Activated T-helper 1 cell treated with Interleukin-2 at 50 U/mL for 16 hours (primary cell): ENCODE results near the gene SLC44A3.

Source experiments
- DNase-seq: peaks from one replicate; pipeline ENCODE4 v3.0.0-alpha.2; 2020; ENCODE audit warnings: low read depth

Gene SLC44A3

DNA sequence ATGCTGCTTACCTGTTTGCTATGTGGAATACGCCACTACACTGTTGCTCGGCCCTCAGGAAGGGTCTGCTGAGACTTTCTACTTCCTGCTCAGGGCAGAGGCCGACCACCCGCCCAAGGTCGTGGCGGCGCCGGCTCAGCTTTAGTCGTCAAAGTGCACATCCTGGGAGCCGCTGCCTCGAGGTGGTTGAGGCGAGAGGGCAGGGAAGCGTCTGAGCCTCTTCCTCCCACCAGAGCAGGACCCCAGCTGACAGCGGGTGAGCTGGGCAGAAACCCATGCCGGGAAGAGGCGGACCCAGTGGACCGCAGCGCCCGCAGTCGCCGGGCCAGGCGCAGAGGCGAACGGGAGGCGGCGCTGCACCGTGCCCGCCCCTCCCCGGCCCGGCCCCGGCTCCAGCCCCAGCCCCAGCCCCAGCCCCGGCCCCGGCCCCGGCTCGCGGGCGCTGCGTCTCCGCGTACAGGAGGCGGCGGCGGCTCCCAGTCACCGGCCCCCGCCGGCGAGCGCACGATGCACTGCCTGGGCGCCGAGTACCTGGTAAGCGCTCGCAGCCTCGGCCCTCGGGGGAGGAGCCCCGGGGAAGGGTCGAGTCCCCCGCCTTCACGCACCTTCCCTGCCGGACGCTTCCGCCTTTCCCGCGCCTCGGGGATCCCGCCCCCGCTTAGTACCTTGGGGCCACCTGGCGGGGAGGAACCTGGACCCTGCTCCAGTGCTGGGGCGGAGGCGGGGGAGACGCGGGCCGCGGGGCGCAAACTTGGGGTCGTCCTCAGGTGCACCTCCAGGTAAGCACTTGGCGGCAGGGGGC is at the start of gene SLC44A3:
TSS of gene SLC44A3 (plus strand) at position 413 of the 802 bp plus-strand sequence. CDS start at position 508, 95 bp downstream.
- no peak for DNase-seq

DNA sequence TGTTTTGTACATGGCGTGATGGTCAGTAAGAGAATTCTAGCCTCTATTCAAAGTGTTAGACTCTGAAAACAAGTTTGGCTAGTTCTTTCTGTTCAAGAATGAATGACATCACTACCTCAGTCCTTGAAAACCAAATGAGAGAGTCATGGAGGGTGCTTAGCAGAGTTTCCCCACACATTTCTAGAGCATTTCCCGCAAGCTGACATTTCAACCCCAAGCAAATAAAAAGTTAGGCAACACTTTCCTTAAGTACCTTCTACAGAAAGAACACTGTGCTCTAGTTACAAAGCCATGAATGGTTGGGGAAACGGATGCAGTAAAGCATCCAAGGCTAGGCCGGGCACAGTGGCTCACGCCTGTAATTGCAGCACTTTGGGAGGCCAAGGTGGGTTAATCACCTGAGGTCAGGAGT is 47.9 kb upstream of the SLC44A3 start:
- DNase-seq = no peak

GRCh38 chr1:94772845-94773244 is 47.3 kb upstream of the SLC44A3 start:
- DNase-seq = no peak

DNA sequence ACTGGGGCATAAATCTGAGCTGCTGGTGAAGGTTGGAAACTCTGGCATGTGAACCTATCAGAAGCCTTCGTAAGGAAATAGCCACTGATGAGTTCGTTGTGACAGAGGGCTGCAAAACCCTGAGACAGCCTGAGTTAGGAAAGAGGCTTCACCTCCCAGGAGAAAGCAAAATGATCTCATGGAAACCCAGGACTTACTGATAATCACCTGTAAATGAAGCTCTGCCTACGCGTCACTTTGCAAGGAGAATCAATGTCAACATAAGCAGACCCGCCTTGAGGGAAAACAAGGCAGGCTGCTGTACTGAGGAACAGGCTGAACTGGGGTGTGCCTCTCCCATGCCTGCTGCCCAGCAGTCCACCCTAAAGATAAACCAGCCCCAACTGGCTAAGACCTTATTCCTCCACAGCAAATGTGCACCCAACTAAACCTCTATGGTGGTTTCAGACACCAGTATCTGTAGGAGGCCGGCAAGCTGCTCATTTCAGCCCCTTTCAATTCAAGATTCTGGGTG is 46.8 kb upstream of the SLC44A3 start:
- DNase-seq = no peak

DNA sequence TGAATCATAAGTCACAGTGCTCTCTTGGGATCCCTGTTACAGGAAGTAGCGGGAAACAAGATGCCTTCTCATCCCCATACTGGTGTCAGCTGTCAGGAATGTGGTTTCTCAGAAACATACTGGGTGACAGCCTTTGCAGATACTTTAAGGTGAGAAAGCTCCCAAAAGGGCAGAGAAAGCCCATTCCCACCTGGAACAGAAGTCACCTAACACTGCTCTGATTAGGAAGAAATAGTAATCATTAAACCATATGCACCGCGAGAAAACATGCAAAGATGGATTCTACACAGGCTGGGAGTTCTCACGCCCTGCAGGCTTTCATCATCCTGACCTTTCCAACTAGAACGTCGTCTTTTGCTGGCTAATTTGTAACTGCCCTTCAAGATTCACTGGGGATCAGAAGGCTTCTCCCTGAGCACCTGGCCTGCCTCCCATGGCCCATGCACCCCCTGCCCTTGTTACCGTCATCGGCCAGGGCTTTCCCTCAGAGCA is 46.2 kb upstream of the SLC44A3 start:
- DNase-seq = no peak

DNA sequence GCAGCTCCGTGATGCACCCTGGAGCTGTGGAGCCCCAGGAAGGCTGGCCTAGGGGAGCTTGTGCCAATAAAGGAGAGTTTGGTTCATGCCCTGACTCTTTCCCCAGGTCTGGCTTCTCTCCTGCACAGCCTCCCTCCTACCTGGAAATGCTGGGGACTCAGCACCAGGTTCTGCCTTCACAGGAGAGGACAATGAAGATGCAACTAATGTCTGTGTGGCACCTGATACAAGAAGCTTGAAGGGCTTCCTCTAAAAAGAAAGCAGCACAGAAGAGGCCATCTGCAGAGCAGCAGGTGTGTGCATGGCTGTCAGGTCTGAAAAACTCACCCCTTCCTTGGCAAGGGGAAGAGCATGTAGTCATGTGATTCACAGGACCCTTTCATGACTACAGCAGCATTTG is 43.7 kb upstream of the SLC44A3 start:
- no peak for DNase-seq

GRCh38 chr1:94777281-94777680 is 42.9 kb upstream of the SLC44A3 start:
- DNase-seq = no peak

GRCh38 chr1:94778808-94779207 is 41.3 kb upstream of the SLC44A3 start:
- DNase-seq = no peak

- no peak for DNase-seq
Measured at GRCh38 chr1:94783342-94784189, 36.6 kb upstream of the SLC44A3 start.

GRCh38 chr1:94784190-94784515 is 36.0 kb upstream of the SLC44A3 start:
- no peak for DNase-seq

DNA sequence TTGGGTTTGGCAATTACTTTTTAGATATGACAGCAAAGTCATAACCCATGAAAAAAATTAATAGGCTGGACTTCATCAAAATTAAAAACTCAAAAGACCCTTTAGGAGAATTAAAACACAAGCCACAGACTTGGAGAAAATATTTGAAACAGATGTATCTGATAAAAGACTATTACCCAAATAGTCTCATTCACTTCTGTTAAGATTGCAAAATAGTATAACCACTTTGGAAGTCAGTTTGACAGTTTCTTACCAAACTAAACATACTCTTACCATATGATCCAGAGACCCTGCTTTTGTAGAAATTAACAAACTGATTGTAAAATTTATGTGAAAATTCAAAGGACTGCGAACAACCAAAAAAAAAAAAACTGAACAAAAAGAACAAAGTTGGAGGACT is 32.5 kb upstream of the SLC44A3 start:
- DNase-seq = no peak

DNA sequence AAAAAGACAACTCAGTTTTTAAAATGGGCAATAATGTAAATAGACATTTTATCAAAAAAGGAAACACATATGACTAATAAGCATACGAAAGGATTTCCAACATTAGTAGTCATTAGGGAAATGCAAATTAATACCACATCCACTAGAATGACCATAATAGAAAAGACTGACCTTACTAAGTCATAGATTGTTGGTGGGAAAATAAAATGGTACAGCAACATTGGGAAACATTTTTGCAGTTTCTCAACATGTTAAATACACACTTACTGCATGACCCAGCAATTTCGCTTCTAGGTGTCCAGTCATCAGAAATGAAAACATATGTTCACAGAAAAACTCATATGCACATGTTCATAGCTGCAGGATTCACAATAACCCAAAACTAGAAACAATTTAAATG is 29.9 kb upstream of the SLC44A3 start:
- DNase-seq = no peak

DNA sequence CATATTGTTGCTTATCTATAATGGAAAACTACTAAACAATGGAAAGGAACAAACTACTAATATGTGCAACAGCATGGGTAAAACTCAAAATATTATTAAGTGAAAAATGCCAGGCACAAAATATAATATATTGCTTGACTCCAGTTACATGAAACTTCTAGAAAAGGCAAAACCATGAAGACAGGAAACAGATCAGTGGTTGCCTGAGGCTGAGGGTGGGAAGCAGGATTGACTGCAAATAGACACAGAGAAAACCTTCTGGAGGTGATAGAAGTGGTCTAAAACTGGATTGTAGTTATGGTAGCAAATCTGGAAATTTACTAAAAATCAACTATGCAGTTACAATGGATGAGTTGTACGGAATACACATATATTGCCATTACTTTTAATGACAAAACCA is 29.5 kb upstream of the SLC44A3 start:
- no peak for DNase-seq

DNA sequence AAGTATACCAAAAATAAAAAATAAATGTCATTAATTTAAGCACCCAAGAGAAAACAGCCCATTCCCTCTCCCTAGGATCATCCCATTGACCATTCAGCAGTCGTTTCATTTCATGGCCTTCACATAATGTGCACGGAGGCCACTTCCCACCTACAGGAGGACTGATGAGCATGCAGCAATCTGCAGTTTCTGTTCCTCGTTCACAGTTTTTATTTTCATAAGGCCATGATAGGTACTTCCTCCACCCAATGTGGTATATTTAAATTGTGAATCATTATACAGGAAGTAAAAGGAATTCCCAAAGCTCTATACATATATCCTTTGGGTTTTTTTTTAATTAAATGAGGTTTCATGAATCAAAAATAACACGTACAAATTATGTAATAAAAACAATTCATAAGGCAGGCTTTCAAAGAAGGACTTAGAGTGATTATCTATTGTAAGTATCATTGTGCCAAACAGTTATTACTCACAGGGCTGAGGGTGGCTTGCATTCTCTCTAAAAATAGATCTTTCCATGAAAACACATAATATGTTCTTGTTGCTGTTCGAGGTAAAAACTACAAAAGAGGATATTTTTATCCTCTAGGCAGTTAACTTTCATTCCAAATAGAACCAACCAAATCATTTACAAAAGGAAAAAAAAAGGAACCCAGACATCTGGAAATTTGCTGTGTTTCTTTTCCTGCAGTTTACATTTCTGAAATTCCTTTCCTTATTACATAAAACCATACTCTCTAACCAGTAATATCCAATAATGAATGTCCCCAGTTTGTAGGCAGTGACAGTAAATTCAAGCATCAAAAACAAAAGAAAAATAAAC is 27.5 kb upstream of the SLC44A3 start:
- DNase-seq = no peak

- no peak for DNase-seq
Measured at GRCh38 chr1:94793296-94793656, 26.9 kb upstream of the SLC44A3 start.

DNA sequence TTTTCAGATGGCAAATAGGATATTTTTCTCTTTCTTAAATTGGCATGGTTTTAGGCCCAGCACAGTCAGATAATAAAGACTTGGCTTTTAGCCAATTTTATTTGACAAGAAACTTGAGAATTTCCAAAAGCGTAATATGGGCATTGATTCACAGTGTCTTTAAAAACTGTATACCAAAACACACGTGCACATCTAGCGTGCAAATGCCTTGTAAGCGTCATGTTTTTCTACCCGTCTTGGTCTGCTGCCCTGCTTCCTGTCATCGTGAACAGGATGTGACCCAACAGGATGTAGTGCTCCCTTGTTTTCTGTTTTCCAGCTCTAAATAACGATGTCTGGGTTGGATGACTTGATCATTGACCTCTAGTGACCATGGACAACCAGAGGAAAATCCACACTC is 24.7 kb upstream of the SLC44A3 start:
- DNase-seq = no peak

DNA sequence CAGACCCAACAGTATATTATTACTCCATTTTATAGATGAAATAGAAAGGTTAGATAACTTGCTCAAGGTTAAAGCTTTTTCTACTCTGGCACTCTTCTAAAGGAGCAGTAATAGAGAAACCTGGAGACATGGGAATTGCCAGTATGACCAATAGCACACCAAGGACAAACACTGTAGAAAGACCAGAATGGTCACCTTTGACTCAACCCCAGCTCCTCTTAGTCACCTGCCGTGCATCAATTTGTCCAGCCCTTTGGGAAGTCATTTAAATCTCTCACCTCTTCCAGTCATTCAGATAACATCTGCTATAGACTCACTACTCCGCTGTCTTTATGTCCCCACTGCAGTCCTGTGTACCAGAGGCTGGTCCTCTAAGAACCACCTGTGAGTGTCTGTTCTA is 23.9 kb upstream of the SLC44A3 start:
- DNase-seq = no peak

DNA sequence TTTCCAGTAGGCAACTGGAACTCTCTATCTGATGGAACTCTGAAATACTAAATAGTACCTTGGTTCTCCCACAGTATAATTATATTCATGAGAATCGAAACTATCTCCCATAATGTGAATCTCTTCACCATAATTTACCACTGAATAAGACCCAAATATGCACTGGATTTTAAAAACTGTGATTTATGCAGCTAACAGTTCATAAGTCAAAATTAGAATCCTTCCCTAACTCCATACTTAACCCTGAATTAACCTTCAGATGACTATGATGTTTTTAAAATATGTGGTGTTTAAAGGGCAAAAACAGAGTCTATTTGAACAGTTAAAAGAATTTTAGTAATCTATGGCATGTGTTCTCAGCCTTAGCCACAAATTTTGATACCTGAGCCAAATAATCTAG is 22.9 kb upstream of the SLC44A3 start:
- no peak for DNase-seq

GRCh38 chr1:94798054-94798453 is 22.1 kb upstream of the SLC44A3 start:
- no peak for DNase-seq

GRCh38 chr1:94798462-94798861 is 21.7 kb upstream of the SLC44A3 start:
- no peak for DNase-seq

DNA sequence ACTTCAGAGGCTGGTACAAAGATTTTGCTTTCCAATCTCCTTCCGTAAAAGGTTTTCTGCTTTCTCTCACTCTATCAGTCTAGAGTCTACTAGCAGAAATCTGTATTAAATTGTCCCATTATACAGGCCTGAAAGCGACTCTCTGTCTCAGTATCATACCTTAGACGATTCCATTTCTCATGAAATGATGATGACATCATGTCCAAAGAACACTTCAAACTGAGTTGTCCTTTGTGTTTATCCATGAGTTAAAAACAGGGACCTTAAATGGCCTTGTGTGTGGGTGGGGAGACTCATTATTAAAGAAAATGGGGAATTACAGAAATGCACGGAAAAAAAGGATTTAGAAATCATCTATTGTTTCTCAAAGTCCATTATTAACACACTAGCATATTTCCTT is 21.0 kb upstream of the SLC44A3 start:
- DNase-seq = no peak

DNA sequence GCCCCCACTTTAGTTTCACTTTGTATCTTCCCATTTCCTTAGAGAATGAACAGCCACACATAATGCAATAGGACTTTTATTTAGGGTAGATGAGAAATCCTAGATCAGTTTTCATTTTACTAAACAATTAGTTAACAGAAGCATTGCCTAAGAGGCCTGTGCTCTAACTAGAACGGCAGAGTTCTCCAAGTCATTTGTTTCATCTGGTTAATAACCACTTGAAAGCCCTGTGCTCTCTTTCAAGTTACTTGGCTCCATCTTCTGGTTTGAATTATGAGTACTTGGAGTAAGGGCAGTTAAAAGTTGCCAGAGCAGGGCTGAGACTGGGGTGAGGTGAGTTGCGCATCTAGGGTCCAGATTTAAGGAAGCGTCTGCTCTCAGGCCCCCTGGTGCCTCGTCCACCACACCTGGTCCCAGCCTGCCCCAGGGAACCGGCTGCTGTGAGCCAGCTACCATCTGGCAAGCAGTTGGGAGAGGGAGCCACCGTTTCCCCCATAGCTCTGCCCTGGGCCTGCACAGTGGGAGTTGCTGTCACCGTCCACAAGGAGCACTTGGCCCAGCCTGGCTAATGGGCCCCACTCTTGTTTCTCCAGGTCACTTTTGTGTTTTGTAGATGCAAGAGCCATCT is 18.1 kb upstream of the SLC44A3 start:
- DNase-seq = no peak
